GM23338 (cell line): Measurements from ENCODE around the gene MTCL1.

Source experiments
- CTCF ChIP-seq, 2 experiments: fragments of 200-600 bp in 1 of 2; sonication (generic) in 1 of 2; conservative IDR thresholded peaks; 2 replicates each; pipeline versions ENCODE4 v1.5.1 to v1.6.1; 2016 to 2017; ENCODE audit warnings: antibody characterized with exemption in 2 of 2, low read depth in 2 of 2, mild to moderate bottlenecking in 2 of 2, moderate library complexity in 1 of 2
- ETS1 ChIP-seq: IDR thresholded peaks from 2 replicates; pipeline ENCODE4 v1.6.1; 2016; ENCODE audit warnings: antibody characterized with exemption
- EZH2 ChIP-seq: fragments of 200-600 bp; sonication (generic); IDR thresholded peaks from one replicate; pipeline ENCODE4 v1.8.0; 2017; ENCODE audit warnings: antibody characterized with exemption, mild to moderate bottlenecking, low read depth; ENCODE audit not compliant: unreplicated experiment
- JUNB ChIP-seq: IDR thresholded peaks from one replicate; pipeline ENCODE4 v1.6.1; 2016; ENCODE audit warnings: antibody characterized with exemption; ENCODE audit not compliant: unreplicated experiment
- POLR2AphosphoS5 ChIP-seq: IDR thresholded peaks from 2 replicates; pipeline ENCODE4 v1.6.1; 2016; ENCODE audit warnings: antibody characterized with exemption, low read depth
- TF ChIP-seq, protein P1 (sequence below): IDR thresholded peaks from one replicate; pipeline ENCODE4 v1.6.1; 2018; ENCODE audit warnings: antibody characterized with exemption; ENCODE audit not compliant: unreplicated experiment

- no peak for TF ChIP-seq CTCF (conservative IDR thresholded peaks at IDR 0.05; ENCODE audit: low read depth in 2 of 2)
- TF ChIP-seq, protein P1, sequence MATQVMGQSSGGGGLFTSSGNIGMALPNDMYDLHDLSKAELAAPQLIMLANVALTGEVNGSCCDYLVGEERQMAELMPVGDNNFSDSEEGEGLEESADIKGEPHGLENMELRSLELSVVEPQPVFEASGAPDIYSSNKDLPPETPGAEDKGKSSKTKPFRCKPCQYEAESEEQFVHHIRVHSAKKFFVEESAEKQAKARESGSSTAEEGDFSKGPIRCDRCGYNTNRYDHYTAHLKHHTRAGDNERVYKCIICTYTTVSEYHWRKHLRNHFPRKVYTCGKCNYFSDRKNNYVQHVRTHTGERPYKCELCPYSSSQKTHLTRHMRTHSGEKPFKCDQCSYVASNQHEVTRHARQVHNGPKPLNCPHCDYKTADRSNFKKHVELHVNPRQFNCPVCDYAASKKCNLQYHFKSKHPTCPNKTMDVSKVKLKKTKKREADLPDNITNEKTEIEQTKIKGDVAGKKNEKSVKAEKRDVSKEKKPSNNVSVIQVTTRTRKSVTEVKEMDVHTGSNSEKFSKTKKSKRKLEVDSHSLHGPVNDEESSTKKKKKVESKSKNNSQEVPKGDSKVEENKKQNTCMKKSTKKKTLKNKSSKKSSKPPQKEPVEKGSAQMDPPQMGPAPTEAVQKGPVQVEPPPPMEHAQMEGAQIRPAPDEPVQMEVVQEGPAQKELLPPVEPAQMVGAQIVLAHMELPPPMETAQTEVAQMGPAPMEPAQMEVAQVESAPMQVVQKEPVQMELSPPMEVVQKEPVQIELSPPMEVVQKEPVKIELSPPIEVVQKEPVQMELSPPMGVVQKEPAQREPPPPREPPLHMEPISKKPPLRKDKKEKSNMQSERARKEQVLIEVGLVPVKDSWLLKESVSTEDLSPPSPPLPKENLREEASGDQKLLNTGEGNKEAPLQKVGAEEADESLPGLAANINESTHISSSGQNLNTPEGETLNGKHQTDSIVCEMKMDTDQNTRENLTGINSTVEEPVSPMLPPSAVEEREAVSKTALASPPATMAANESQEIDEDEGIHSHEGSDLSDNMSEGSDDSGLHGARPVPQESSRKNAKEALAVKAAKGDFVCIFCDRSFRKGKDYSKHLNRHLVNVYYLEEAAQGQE = no peak
- TF ChIP-seq ETS1 = no peak
- TF ChIP-seq EZH2 = no peak
- TF ChIP-seq POLR2AphosphoS5 = no peak
- TF ChIP-seq JUNB = no peak
These were observed 60.6 kb downstream of the MTCL1 start for GRCh38 chr18:8765783-8766463.
